GM21515 (cell line): ENCODE results near the gene PHRF1.
"Not testable (repeated sequence)": the region's sequence is repeated elsewhere in the genome, so short reads cannot be mapped to it uniquely, and the experiment has no call there.

Source experiments
- ATAC-seq: cut with Tn5 transposase; IDR thresholded peaks from one replicate; pipeline ENCODE4 v1.9.1; 2021; ENCODE audit not compliant: unreplicated experiment

Gene PHRF1

DNA sequence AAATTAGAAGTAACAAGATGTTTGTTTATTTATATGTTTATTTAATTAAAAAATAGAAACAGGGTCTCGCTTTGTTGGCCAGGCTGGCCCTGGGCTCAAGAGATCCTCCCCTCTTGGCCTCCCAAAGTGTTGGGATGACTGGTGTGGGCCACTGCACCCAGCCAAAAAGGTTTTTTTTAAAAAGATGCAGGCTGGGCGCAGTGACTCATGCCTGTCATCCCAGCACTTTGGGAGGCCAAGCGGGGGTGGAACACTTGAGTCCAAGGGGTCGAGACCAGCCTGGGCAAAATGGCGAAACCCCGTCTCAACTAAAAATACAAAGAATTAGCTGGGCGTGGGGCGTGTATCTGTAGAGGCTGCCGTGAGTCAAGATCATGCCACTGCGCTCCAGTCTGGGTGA lies 74.2 kb downstream of the PHRF1 start:
- no peak for ATAC-seq

DNA sequence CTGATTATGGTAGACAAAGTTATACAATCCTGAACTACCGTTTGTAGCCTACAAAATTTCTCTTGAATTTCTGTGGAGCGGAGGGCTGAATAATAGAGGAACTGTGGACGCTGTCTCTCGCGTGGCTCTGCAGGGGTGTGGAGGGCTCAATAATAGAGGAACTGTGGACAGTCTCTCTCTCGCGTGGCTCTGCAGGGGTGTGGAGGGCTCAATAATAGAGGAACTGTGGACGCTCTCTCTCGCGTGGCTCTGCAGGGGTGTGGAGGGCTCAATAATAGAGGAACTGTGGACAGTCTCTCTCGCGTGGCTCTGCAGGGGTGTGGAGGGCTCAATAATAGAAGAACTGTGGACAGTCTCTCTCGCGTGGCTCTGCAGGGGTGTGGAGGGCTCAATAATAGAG lies 76.9 kb downstream of the PHRF1 start:
- not testable (repeated sequence) for ATAC-seq

DNA sequence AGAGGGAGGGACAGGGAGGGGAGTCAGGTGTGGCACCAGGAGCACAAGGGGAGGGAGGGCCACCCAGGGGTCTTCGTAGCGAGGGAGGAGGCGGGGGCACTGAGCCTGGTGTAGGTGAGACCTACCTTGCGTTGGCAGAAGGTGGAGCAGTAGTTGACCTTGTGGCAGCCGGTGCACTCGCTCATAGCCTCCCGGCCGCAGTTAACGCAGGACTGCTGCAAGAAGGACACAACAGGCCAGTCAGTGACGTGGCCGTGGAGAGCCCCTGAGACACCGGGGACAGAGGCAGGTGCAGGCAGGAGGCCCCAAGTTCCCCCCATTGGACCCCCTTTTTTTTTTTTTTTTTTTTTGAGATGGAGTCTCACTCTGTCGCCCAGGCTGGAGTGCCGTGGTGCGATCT lies 77.6 kb downstream of the PHRF1 start:
- no peak for ATAC-seq

DNA sequence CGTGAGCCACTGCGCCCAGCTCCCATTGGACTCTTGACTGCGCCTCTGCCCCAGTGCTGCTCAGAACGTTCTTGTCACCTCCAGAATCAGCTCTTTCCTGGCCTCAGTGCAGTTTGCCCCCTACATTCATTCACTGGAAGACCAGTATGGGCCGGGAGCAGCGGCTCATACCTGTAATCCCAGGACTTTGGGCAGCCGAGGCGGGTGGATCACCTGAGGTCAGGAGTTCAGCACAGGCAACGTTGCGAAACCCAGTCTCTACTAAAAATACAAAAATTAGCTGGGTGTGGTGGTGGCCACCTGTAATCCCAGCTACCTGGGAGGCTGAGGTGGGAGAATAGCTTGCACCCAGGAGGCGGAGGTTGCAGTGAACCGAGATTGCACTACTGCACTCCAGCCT lies 78.2 kb downstream of the PHRF1 start:
- not testable (repeated sequence) for ATAC-seq

GRCh38 chr11:655036-655726 lies 78.9 kb downstream of the PHRF1 start:
- no peak for ATAC-seq

DNA sequence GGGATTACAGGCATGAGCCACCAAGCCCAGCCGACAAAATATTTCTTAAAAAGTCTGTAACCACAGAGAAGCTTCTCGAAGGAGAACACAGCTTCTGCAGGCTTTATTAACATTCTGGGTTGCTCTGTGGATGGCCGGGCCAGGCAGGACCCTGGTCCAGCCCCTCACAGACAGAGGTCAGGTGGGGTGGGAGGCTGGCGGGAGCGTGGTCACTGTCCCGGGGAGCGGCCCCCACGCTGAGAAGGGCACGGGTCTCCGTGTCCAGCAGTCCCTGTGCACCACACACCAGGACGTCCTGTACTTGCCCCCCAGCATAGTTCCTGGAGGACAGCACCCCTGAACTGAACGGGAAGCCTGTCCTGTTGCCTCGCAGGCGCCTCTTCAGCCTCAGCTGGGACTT lies 80.2 kb downstream of the PHRF1 start:
- ATAC-seq: no peak

DNA sequence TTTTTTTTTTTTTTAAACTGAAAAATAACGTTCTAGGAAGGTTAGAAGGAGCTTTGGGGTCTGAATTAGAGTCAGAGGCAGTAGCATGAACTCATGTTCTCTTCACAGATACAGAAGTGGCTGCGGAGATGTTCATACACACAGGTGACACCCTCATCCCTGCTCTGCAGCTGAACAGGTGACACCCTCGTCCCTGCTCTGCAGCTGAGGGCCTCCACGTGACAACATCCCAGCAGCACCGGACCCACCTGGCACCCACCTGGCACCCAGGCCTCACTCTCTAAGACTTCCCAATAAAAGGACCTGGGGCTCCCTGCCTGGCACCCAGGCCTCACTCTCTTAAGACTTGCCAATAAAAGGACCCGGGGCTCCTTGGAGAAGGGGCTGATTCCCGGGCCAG lies 80.6 kb downstream of the PHRF1 start:
- ATAC-seq: no peak

- no peak for ATAC-seq
These were observed 81.4 kb downstream of the PHRF1 start for GRCh38 chr11:657691-658126.

- ATAC-seq: no peak
These were observed 83.3 kb downstream of the PHRF1 start for GRCh38 chr11:659532-660085.

DNA sequence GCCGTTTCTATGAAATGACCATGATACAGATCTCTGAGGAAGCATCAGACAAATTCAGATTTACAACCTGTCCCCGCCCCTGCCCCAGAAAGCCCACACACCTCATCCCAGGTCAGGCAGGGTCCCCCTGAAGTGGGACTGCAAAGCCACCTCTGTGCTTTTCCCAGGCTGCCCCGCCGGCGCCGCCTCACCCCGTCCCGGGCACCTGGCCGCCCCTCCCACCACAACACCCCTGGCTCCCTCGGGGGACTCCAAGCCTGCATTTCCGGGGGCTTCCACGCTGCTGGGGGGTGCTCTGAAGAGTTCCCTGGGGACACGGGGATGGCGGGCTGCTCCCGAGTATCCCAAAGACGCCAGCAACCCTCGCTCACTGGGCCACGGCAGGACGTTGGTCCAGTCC lies 84.0 kb downstream of the PHRF1 start:
- ATAC-seq: no peak

GRCh38 chr11:660681-661444 lies 84.6 kb downstream of the PHRF1 start:
- ATAC-seq: no peak
